HG03045 (cell line): ENCODE data around the gene POLE.
"Not testable (repeated sequence)": the region's sequence is repeated elsewhere in the genome, so short reads cannot be mapped to it uniquely, and the experiment has no call there.

Source experiments
- ATAC-seq: cut with Tn5 transposase; IDR thresholded peaks from one replicate; pipeline ENCODE4 v1.9.1; 2021; ENCODE audit warnings: mild to moderate bottlenecking, moderate library complexity; ENCODE audit not compliant: unreplicated experiment

POLE gene

DNA sequence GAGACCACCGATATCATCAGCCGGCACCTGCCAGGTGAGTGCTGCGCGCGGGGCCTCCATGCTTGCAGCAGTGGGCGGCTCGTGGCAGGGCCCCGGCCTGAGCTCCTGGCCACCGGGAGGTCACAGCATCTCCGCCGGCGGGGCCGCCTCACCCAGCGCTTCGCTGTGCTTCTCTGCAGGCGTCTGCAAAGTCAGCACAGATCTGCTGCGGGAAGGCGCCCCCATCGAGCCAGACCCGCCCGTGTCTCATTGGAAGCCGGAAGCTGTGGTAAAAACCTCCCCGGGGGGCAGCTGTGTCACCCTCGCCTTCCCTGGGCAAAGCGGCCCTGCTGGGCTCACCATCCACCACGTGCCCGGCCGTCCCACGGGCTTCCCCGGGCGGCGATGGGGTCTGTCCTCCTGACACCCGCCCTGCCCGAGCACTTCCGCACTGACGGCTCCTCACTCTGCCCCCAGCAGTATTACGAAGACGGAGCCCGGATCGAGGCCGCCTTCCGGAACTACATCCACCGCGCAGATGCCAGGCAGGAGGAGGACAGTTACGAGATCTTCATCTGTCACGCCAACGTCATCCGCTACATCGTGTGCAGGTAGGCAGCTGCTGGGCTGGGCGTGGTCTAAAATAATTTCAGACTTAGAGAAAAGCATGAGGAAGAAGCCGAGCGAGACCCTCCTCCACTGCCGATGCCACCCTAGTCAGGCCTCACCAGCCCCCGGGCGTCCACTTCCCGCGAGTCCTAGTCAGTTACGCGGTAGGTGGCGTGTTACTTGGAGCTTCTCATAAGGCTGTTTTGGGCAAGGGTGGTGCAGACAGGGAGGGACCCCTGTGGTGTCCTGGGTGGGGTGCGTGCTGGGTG is 30.6 kb upstream of the POLE start:
- ATAC-seq = no peak

DNA sequence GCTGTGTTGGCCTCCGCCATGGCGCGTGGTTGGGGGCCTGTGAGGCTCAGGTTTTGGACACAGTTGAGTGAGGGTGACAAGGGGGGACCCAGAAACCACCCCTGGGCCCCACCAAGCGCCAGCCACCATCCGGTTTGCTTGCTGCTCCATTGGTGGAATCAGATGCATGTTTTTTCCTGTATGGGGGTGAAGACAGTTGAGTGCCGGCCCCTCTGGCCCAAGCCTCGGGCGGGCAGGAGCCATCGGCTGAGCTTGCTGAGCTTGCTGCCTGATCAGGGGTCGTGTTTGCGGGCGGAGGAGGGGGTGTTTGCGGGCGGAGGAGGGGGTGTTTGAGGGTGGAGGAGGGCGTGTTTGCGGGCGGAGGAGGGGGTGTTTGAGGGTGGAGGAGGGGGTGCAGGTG is 29.9 kb upstream of the POLE start:
- ATAC-seq = no peak

DNA sequence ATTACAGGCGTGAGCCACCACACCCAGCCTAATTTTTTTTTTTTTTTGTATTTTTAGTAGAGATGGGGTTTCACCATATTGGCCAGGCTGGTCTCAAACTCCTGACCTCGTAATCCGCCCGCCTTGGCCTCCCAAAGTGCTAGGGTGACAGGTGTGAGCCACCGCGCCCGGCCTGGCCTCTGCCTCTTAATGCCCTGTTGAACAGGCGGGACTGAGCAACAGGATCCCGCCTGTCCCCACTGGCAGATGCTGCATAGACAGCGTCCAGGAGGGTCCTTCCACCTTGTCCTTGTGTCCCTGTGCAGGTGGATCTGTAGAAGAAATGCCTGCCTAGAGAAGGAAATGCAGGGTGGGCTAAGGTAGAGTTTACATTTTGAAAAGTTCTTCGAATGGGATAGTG is 29.2 kb upstream of the POLE start:
- no peak for ATAC-seq

DNA sequence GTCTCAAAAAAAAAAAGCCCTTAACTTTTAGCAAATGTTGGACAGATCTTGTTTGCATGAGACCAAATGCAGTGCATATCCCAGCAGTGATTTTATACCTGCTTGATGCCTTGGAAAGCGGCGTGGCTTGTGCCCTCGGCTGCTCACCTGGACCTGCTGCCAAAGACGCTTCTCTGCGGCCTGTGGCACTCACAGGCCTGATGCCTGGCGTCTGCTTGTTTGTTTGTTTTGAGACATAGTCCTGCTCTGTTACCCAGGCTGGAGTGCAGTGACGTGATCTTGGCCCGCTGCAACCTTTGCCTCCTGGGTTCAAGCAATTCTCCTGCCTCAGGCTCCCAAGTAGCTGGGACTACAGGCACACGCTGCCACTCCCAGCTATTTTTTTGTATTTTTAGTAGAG is 28.7 kb upstream of the POLE start:
- no peak for ATAC-seq

- no peak for ATAC-seq
These were observed 26.0 kb upstream of the POLE start for GRCh38 chr12:132713123-132713522.

- peak; percentile 23 for ATAC-seq
These were observed 24.1 kb upstream of the POLE start for GRCh38 chr12:132711080-132711843.

- ATAC-seq = peak; percentile 84
These were observed 23.4 kb upstream of the POLE start, which contains the start of gene PGAM5 for GRCh38 chr12:132710405-132711079. TSS of gene PGAM5 (plus strand) at chr12:132710842. CDS start at chr12:132710877, 35 bp downstream.

- ATAC-seq = peak; percentile 24
These were observed 22.9 kb upstream of the POLE start for GRCh38 chr12:132710043-132710404.

GRCh38 chr12:132708150-132708549 is 21.0 kb upstream of the POLE start:
- no peak for ATAC-seq

GRCh38 chr12:132707241-132707640 is 20.1 kb upstream of the POLE start:
- no peak for ATAC-seq

DNA sequence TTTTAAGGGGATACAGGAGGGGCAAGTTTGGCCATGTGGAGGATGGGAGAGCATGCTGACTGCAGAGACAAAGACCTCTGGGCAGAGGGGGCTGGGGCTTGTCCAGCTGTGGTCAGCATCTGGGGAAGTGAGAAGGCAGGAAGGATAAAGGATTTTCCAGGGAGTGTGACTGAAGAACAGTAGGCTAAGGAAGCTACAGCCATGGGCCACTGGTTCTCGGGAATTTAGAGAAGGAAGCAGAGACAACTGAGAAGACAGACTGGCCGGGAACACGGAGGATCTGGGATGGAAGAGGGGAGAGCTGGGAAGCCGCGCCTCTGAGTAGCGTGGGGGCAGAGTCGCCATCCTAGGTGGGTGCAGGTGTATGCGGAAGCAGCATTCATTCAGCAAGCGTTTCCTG is 16.5 kb upstream of the POLE start:
- no peak for ATAC-seq

DNA sequence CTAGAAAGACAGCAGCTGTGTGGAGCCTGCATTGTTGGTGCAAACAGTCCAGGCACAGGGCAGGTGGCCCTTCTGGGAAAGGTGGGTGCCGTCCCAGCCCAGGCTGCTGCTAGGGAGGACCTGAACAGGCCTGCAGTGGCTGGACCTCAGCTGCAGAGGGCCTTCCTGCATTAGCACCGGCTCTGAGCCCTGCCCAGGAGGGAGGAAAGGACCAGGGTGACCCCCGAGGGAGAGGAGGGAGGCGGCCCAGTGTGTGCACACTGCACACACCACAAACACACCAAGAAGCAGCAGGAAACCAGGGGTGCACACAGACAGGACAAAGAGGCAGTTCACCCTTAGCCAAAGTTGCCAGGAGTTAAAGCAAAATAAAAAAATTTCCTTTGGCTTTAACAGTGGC is 15.5 kb upstream of the POLE start:
- no peak for ATAC-seq

GRCh38 chr12:132700212-132700822 is 13.2 kb upstream of the POLE start:
- ATAC-seq = no peak

DNA sequence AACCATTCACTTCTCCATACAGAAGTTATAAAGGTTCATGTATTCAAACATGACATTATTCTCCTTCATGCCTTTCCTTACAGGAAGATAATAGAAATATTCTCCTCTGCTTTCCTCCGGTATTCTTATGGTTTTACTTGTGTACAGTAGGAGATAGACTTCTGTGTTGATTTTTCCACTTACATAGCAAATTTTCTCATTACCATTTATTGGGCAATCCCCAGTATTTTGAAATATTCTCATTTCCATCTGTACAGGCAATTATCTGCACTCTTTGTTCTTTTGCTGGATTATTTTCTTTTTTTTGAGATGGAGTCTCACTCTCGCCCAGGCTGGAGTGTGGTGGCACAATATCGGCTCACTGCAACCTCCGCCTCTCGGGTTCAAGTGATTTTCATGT is 11.2 kb upstream of the POLE start:
- no peak for ATAC-seq

- ATAC-seq = no peak
These were observed 8.3 kb upstream of the POLE start for GRCh38 chr12:132695431-132695830.

DNA sequence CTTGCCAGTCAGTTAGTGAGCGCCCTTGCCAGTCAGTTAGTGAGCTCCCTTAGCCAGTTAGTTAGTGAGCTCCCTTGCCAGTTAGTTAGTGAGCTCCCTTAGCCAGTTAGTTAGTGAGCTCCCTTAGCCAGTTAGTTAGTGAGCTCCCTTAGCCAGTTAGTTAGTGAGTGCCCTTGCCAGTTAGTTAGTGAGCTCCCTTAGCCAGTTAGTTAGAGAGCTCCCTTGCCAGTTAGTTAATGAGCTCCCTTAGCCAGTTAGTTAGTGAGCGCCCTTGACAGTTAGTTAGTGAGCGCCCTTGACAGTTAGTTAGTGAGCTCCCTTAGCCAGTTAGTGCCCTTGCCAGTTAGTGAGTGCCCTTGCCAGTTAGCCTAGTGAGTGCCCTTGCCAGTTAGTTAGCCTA is 7.7 kb upstream of the POLE start:
- ATAC-seq = not testable (repeated sequence)

DNA sequence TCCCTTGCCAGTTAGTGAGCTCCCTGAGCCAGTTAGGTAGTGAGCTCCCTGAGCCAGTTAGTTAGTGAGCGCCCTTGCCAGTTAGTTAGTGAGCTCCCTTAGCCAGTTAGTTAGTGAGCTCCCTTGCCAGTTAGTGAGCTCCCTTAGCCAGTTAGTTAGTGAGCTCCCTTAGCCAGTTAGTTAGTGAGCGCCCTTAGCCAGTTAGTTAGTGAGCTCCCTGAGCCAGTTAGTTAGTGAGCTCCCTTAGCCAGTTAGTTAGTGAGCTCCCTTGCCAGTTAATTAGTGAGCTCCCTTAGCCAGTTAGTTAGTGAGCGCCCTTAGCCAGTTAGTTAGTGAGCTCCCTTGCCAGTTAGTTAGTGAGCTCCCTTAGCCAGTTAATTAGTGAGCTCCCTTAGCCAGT is 4.9 kb upstream of the POLE start:
- not testable (repeated sequence) for ATAC-seq

GRCh38 chr12:132690112-132690511 is 3.0 kb upstream of the POLE start:
- ATAC-seq = no peak

- no peak for ATAC-seq
These were observed 2.1 kb upstream of the POLE start for GRCh38 chr12:132689227-132689626.

- peak; percentile 20 for ATAC-seq
These were observed 324 bp downstream of the POLE start for GRCh38 chr12:132686825-132687210.

- no peak for ATAC-seq
These were observed 1.7 kb downstream of the POLE start for GRCh38 chr12:132685400-132685799.
